ENCODE measurements around the gene PADI6. TPM values are rescaled to one million over a fixed set of nuclear protein-coding genes. Genes with fewer than 3 reads are reported as not detected.

Gene PADI6
- total RNA-seq, 2 experiments from 2014 or later: not detected

DNA sequence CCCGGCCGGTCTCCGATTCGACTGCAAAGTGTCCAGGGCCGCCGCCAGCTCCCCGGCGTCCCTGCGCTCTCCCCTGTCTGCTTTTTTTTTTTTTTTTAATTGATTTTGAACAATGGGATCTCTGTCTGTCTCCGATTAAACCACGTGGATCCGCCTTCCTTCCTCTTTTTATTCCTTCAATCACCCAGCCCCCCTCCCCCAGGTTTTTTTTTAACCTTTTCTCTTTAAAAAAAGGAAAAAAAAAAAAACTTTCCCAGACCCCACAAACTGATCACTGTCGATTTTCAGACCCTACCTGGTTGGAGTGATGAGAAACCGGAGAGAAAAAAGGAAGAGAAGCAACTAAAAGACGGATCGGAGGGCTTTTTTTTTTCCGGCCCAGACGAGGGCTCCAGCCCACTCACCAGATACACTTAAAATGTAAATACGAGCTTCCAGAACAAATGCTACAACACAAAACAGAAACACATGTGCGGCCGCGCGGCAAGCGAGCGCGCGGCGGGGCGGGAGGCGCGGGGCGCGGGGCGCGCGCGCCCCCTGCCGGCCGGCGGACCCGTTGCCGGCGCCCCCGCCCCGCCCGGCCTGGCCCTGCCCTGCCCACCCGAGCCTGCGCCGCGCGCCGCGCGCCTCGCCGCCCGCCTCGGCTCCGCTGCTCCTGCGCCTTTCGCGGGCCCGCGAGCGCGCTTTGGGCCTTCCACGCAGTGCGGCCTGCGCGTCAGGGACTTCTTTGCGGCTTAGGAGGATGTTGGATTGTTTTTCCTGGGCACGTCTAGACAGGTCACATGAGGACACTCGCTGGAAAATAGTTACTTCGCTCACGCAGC is 67.5 kb downstream of the PADI6 start, which contains the start of gene RCC2:
TSS of gene RCC2 (minus strand) at position 428 of the 824 bp plus-strand sequence. CDS start 1,163 bp downstream, outside the sequence.
- TF ChIP-seq, protein P1, sequence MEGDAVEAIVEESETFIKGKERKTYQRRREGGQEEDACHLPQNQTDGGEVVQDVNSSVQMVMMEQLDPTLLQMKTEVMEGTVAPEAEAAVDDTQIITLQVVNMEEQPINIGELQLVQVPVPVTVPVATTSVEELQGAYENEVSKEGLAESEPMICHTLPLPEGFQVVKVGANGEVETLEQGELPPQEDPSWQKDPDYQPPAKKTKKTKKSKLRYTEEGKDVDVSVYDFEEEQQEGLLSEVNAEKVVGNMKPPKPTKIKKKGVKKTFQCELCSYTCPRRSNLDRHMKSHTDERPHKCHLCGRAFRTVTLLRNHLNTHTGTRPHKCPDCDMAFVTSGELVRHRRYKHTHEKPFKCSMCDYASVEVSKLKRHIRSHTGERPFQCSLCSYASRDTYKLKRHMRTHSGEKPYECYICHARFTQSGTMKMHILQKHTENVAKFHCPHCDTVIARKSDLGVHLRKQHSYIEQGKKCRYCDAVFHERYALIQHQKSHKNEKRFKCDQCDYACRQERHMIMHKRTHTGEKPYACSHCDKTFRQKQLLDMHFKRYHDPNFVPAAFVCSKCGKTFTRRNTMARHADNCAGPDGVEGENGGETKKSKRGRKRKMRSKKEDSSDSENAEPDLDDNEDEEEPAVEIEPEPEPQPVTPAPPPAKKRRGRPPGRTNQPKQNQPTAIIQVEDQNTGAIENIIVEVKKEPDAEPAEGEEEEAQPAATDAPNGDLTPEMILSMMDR (IDR thresholded peaks at IDR 0.05): no peak
- Mint-ChIP-seq H3K4me3 (peak within 1 kb of the TSS; percentile 98), H3K9me3 (no peaks in the 10 kb centered on the region), H3K27me3 (no peaks in the 10 kb centered on the region), H3K36me3 (ENCODE audit: low read depth) (peaks cover 33% of the 10 kb centered on the region), H3K27ac (peak within 1 kb of the TSS; percentile 95), H3K4me1 (ENCODE audit: low read depth) (peaks cover 45% of the 10 kb centered on the region)
- Histone ChIP-seq H3K9me3 (ENCODE audit: control insufficient read depth in 1 of 2, insufficient read depth in 1 of 2, low read length in 2 of 2) (no peaks in the 10 kb centered on the region), H3K27ac (ENCODE audit: low read depth in 1 of 2, low read length in 2 of 2) (peak within 1 kb of the TSS; percentile 77 to 78), H3K36me3 (ENCODE audit: insufficient read depth, low read length) (peaks cover 7% of the 10 kb centered on the region), H3K27me3 (ENCODE audit: control insufficient read depth in 1 of 2, insufficient read depth in 2 of 2, low read length in 2 of 2) (no peaks in the 10 kb centered on the region), H3K4me3 (ENCODE audit: low read length) (peak within 1 kb of the TSS; percentile 94), H3K4me1 (ENCODE audit: insufficient read depth, low read length) (peaks cover 38% of the 10 kb centered on the region)
- DNase-seq (peak; percentile 51 to 92 (median 68)), ATAC-seq (ENCODE audit: poor library complexity) (peak; percentile 77)
- CTCF ChIA-PET: interaction anchor here (1.0 kb wide), 1 partner anchor 13 kb away, joined by 3 read pairs; no protein-coding TSS in a partner anchor
- intact Hi-C loops (cut with DNase I, micrococcal nuclease): loop anchor here (1.0 to 5.0 kb wide), 5 partner anchors 20 to 802 kb away; partner anchors contain the start of genes SDHB (in 2 of the 2) and ATP13A2 (in 1 of the 2)
- POLR2A ChIA-PET: interaction anchor here (1.3 to 1.8 kb wide), 2 partner anchors 11 to 535 kb away, joined by 3 to 6 read pairs; no protein-coding TSS in a partner anchor

DNA sequence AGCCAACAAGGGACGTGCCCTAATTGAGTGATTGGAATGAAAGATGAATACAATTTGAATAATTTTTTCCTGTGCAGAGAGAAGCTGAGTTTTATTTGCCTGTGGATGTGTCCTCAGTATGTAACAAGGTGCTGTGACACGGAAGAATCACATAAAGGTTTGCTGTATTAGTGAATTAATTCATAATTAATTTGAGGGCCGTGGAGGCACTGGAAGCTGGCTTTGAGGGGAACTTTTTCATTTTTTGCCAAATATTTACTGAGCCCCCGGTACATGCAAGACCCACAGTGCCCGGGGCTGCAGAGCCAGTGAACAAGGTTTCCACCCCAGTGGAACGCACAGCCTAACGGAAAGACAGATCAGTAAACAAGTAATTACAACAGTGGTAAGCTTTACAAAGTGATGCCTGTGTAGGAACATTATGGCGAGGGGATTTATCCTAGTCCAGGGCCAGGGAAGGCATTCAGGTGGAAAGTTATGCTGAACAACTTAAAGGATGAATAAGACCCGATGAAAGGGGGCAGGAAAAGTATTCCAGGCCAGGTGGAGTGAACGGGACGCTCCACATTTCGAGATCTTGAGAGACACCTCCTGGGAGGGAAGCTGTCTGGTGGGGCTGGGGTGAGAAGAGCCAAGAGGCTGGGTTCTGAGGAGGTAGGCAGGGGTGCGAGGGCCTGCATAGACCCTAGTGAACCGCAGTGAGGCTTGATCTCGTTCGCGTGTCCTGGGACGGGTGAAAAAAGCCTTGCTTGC is 68.3 kb downstream of the PADI6 start:
- no peak for DNase-seq
- ChIA-PET CTCF (interaction anchor here (0.6 to 1.0 kb wide), 2 partner anchors 14 to 127 kb away, joined by 3 read pairs; no protein-coding TSS in a partner anchor), POLR2A (interaction anchor here (1.3 kb wide), 1 partner anchor 12 kb away, joined by 3 read pairs; no protein-coding TSS in a partner anchor)
- peaks cover 4% of the 10 kb centered on the region for H3K36me3 ChIP-seq (ENCODE audit: insufficient read depth, low read length)
- H3K9me3 Mint-ChIP-seq: no peaks in the 10 kb centered on the region
- H3K4me1 Mint-ChIP-seq (ENCODE audit: low read depth): peaks cover 37% of the 10 kb centered on the region
- intact Hi-C loops (cut with DNase I, micrococcal nuclease): no loop called here
- no peaks in the 10 kb centered on the region for H3K27me3 ChIP-seq (ENCODE audit: control insufficient read depth in 1 of 2, insufficient read depth in 2 of 2, low read length in 2 of 2)
- H3K4me3 Mint-ChIP-seq: peak overlapping the region; percentile 92
- H3K27me3 Mint-ChIP-seq: no peaks in the 10 kb centered on the region
- H3K9me3 ChIP-seq (ENCODE audit: control insufficient read depth in 1 of 2, insufficient read depth in 1 of 2, low read length in 2 of 2): no peaks in the 10 kb centered on the region
- H3K4me1 ChIP-seq (ENCODE audit: insufficient read depth, low read length): peaks cover 35% of the 10 kb centered on the region
- TF ChIP-seq, protein P1 (IDR thresholded peaks at IDR 0.05): no peak
- no peak for ATAC-seq (ENCODE audit: poor library complexity)
- no peak overlapping the region for H3K27ac ChIP-seq (ENCODE audit: low read depth in 1 of 2, low read length in 2 of 2)
- H3K4me3 ChIP-seq (ENCODE audit: low read length): peak overlapping the region; percentile 94
- H3K27ac Mint-ChIP-seq: peak overlapping the region; percentile 95
- peaks cover 25% of the 10 kb centered on the region for H3K36me3 Mint-ChIP-seq (ENCODE audit: low read depth)

DNA sequence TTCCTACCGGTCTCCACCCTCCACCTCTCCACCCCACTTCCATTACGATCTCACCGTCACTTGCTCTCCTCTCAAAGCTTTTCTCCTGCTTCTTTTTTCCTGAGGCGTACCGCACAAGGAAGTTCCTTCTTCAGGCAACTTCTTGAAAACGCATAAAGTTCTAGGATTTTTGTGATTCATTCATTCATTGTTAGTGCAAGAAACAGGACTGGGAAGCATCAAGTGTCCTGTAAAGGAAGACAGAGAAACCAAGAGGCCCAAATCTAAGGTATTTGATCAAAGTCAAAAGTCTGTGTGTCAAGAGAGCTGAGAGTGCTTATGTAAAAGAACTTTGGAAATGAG is 68.8 kb downstream of the PADI6 start:
- H3K4me3 Mint-ChIP-seq: peak overlapping the region; percentile 92
- DNase-seq (no peak), ATAC-seq (ENCODE audit: poor library complexity) (no peak)
- no peak overlapping the region for H3K4me3 ChIP-seq (ENCODE audit: low read length)
- peaks cover 25% of the 10 kb centered on the region for H3K36me3 Mint-ChIP-seq (ENCODE audit: low read depth)
- H3K4me1 Mint-ChIP-seq (ENCODE audit: low read depth): peaks cover 34% of the 10 kb centered on the region
- TF ChIP-seq, protein P1 (IDR thresholded peaks at IDR 0.05): no peak
- no peaks in the 10 kb centered on the region for H3K9me3 Mint-ChIP-seq
- ChIA-PET POLR2A (interaction anchor here (1.3 kb wide), 1 partner anchor 13 kb away, joined by 3 read pairs; no protein-coding TSS in a partner anchor), CTCF (interaction anchor here (1.0 kb wide), 1 partner anchor 15 kb away, joined by 3 read pairs; no protein-coding TSS in a partner anchor)
- peaks cover 35% of the 10 kb centered on the region for H3K4me1 ChIP-seq (ENCODE audit: insufficient read depth, low read length)
- no peaks in the 10 kb centered on the region for H3K27me3 ChIP-seq (ENCODE audit: control insufficient read depth in 1 of 2, insufficient read depth in 2 of 2, low read length in 2 of 2)
- intact Hi-C loops (cut with DNase I, micrococcal nuclease): no loop called here
- peaks cover 2% of the 10 kb centered on the region for H3K36me3 ChIP-seq (ENCODE audit: insufficient read depth, low read length)
- H3K27me3 Mint-ChIP-seq: no peaks in the 10 kb centered on the region
- peak overlapping the region; percentile 95 for H3K27ac Mint-ChIP-seq
- H3K27ac ChIP-seq (ENCODE audit: low read depth in 1 of 2, low read length in 2 of 2): no peak overlapping the region
- H3K9me3 ChIP-seq (ENCODE audit: control insufficient read depth in 1 of 2, insufficient read depth in 1 of 2, low read length in 2 of 2): no peaks in the 10 kb centered on the region
